Head of caudate nucleus (tissue), 42 donors: ENCODE data around the gene PRICKLE2.
A peak's percentile ranks its signal among the peaks of the same experiment; 100 is the strongest.

Experiments used
- DNase-seq, 42 donors: peaks; one replicate each; pipeline versions ENCODE4 v3.0.0 to v3.0.0-alpha.2; 2020 to 2021; ENCODE audit warnings: mixed read lengths in 7 of 42
- intact Hi-C: fragments of 100-400 bp; cut with DNase I; formaldehyde crosslinking; loops from one replicate; pipeline ENCODE4 v1.15.0; 2022

Gene PRICKLE2

DNA sequence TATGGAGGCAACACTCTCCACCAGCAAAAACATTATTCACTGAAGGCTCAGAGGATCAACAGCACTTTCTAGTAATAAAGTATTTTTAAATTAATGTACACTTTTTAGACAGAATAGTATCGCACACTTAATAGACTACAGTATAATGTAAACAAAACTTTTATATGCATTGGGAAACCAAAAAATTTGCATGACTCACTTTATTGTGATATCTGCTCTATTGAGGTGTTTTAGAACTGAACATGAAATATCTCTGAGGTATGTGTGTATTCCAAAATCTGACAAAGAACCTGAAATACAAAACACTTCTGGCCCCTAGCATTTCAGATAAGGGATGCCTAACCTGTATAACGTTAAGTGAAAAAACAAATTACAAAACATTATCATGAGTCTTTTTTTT is 99.7 kb downstream of the PRICKLE2 start:
- intact Hi-C loops, result no loop called here
- no peak for DNase-seq

DNA sequence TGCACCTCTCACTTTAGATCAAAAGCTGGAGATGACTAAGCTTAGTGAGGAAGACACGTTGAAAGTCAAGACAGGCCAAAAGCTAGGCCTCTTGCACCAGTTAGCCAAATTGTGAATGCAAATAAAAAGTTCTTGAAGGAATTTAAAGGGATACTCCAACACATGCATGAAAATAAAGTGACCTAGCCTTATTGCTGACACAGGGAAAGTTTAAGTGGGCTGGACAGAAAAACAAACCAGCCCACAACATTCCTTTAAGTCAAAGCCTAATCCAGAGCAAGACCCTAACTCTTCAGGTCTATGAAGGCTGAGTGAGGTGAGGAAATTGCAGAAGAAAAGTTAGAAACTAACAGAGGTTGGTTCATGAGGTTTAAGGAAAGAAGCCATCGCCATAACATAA is 101.3 kb downstream of the PRICKLE2 start:
- intact Hi-C loops, result no loop called here
- no peak for DNase-seq

GRCh38 chr3:64122476-64122875 is 102.8 kb downstream of the PRICKLE2 start:
- no peak for DNase-seq
- intact Hi-C loops, result no loop called here

DNA sequence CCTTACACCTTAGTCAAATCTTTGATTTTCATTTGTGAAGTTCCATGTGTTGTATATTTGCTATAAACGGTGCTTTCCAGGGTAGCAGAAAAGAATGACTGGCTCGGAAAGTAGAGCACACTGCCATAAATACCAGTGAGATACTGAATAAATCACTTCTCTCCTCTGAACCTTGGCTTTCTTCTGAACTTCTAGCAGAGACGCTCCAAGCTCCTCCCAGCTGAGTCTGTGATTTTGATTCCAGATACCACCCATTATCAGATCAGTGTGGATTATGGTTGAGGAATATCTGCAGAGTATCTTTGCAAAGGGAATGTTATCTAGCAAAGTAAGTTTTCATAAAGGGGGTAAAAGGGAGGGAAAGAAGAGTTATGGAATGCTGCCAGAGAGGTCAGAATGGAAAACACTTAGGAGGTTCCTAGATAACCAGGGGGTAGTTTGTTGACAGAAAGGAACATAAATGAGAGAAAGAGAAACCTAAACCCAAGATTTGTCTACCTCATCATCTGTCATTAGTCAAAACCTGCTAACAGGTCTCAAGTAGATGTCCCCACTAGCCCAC is 103.4 kb downstream of the PRICKLE2 start:
- DNase-seq, result no peak
- intact Hi-C loops, result no loop called here

- intact Hi-C loops, result no loop called here
- no peak for DNase-seq
Observed at GRCh38 chr3:64120876-64121275, 104.4 kb downstream of the PRICKLE2 start.

DNA sequence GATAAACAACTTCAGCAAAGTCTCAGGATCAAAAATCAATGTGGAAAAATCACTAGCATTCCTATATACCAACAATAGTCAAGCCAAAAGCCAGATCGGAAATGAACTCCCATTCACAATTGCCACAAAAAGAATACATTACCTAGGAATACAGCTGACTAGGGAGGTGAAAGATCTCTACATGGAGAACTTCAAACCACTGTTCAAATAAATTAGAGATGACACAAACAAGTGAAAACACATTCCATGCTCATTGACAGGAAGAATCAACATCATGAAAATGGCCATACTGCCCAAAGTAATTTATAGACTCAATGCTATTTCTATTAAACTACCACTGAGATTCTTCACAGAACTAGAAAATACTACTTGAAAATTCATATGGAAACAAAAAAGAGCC is 107.8 kb downstream of the PRICKLE2 start:
- intact Hi-C loops, result no loop called here
- DNase-seq, result no peak

DNA sequence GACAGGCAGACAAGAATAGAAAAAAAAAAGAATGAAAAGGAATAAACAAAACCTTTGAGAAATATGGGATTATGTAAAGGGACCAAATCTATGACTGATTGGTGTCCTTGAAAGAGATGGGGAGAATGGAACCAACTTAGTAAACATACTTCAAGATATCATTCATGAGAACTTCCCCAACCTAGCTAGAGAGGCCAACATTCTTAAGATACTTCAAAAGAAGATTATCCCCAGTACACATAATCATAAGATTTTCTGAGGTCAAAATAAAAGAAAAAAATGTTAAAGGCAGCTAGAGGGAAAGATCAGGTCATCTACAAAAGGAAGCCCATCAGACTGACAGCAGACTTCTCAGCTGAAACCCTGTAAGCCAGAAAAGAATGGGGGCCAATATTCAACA is 110.6 kb downstream of the PRICKLE2 start:
- no peak for DNase-seq
- intact Hi-C loops, result no loop called here

DNA sequence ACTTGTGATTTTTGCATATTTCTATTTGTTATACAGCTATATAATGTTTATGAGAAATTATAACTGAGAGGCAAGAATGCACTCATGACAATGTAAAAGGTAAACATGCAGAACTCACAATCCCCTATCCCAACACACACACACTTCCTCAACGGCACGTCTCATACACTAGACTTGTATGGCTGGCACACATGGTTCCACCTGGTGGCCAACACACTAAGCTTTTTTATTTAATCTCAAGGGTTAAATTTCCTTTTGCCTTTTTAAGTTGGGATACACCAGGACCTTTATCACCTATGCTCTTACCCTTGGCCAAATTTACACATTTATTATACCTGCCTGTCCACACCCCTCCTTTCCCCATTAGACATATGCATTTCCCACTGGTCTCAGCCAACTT is 113.4 kb downstream of the PRICKLE2 start:
- intact Hi-C loops, result no loop called here
- DNase-seq, result no peak

GRCh38 chr3:64111083-64111482 is 114.2 kb downstream of the PRICKLE2 start:
- no peak for DNase-seq
- intact Hi-C loops, result no loop called here

- intact Hi-C loops, result no loop called here
- no peak for DNase-seq
Observed at GRCh38 chr3:64110071-64110470, 115.2 kb downstream of the PRICKLE2 start.

DNA sequence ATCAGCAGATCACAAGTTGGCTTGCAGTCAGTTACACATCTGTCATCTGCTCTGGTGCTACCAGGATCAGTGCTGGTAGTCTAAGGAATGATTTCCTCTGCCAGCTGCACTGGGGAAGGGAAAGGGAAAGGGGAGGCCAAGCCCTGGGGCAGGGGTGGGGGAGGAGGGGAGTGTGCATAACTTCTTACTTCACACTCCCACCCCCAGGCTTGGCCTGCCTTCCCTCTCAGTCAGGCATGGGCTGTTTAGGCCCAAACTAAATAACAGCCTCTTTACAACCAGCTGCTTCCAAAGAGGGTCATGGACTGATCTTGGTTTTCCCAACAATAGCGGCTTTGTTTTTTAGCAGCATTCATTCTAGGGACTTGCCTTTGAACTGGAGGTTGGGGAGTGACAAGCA is 115.8 kb downstream of the PRICKLE2 start:
- peak in 32 of 42 donors; percentile 10 to 71 (median 33) for DNase-seq
- intact Hi-C loops, result loop anchor here (10.0 kb wide), 1 partner anchor 105 kb away; no protein-coding TSS in a partner anchor

- intact Hi-C loops, result loop anchor here (10.0 kb wide), 1 partner anchor 106 kb away; no protein-coding TSS in a partner anchor
- DNase-seq, result no peak
Observed at GRCh38 chr3:64108784-64109317, 116.4 kb downstream of the PRICKLE2 start.

GRCh38 chr3:64108231-64108630 is 117.0 kb downstream of the PRICKLE2 start:
- intact Hi-C loops, result loop anchor here (10.0 kb wide), 1 partner anchor 107 kb away; no protein-coding TSS in a partner anchor
- no peak for DNase-seq

DNA sequence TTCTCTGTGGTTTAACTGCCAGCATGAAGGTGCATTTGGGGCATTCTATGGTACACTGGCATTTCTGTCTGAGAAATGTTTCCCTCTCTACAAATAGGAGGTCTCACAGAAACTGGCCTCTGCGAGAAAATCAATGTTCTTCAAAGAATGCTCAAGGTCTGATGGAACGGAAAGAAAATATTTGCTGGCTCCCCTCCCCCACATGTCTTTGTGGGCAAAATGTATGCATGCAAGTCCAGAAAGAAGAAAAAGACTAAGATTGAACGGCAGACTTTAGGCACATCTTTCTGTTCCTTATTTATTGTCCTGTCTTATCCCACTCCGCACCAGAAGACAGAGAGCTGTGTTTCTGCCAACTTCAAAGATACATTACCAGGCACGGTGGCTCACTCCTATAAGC is 118.1 kb downstream of the PRICKLE2 start:
- DNase-seq, result no peak
- intact Hi-C loops, result loop anchor here (10.0 kb wide), 1 partner anchor 108 kb away; no protein-coding TSS in a partner anchor

DNA sequence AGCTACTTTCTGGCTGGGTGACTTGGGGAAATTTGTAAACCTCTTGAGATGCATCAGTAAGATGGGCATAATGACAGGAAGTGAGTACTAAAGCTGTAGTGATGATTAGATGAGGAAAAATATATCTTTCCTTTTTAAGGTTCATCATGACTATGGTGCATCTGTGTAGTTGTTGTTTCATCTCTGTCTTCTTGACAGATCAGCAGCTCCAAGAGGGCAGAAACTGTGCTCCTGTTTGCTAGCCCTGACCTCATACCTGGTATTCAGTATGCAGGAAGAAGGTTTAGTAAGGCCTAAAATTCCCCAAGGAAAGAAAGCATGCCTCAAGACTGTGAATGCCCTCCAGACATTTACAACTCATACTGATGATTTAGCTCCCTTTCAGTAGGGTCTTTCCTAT is 119.5 kb downstream of the PRICKLE2 start:
- no peak for DNase-seq
- intact Hi-C loops, result loop anchor here (10.0 kb wide), 1 partner anchor 109 kb away; no protein-coding TSS in a partner anchor

DNA sequence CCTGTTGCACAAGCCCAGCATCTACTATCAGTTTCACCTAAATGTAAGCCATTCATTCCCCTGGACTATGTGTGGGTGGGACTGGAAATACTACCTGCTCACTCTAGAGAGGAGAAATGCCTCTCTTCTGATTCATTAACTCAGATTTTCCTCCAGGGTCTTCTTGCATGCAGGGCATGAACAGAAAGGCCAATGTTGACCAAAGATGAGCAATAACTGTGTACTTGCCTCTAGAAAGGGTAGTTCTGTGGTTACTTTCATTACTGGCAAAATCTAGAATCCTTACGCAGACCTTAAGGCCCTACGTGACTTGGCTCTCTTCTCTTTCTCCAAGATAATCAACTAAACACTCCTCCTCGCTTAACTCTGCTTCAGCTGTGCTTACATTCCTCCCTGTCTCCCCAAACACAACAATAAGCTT is 120.6 kb downstream of the PRICKLE2 start:
- intact Hi-C loops, result loop anchor here (10.0 kb wide), 1 partner anchor 110 kb away; no protein-coding TSS in a partner anchor
- DNase-seq, result no peak

DNA sequence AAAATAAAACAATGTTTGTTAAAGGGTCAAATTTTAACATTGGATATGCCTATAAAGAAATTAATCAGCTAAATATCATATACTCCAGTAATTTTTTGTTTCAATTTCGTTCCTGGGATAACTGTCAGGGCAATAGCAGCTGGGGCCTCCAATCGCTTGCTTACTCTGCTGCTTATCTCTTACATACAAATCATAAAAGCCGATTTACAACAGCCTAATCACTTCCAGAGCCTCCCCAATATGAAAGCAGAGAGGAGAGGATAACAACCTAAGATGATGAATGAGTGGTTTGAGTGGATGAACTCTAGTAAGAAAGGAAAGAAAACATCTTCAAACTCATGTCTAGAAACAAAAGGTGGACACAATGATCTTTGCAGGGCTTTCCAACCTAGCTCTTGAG is 121.3 kb downstream of the PRICKLE2 start:
- no peak for DNase-seq
- intact Hi-C loops, result loop anchor here (10.0 kb wide), 1 partner anchor 111 kb away; no protein-coding TSS in a partner anchor

- intact Hi-C loops, result loop anchor here (10.0 kb wide), 1 partner anchor 112 kb away; no protein-coding TSS in a partner anchor
- DNase-seq, result no peak
Observed at GRCh38 chr3:64103131-64103530, 122.1 kb downstream of the PRICKLE2 start.

DNA sequence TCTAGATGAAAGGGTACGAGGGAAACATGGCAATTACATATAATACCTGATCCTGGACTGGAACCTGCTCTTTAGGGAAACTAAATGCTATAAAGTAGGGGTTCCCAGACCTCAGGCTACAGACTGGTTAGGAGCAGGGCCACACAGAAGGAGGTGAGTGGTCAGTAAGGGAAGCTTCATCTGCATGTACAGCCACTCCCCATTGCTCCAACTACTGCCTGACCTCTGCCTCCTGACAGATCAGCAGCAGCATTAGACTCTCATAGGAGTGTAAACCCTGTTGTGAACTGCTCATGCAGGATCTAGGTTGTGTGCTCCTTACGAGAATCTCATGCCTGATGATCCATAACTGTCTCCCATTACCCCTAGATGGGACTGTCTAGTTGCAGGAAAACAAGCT is 123.1 kb downstream of the PRICKLE2 start:
- no peak for DNase-seq
- intact Hi-C loops, result loop anchor here (10.0 kb wide), 1 partner anchor 113 kb away; no protein-coding TSS in a partner anchor

- intact Hi-C loops, result no loop called here
- no peak for DNase-seq
Observed at GRCh38 chr3:64099316-64099715, 126.0 kb downstream of the PRICKLE2 start.

- intact Hi-C loops, result no loop called here
- no peak for DNase-seq
Observed at GRCh38 chr3:64098670-64099069, 126.6 kb downstream of the PRICKLE2 start.
